Muscle of arm (tissue), 12 donors: Measurements from ENCODE around the gene MYG1. TPM values are rescaled to one million over a fixed set of nuclear protein-coding genes. Genes with fewer than 3 reads are reported as not detected.
"Not testable (repeated sequence)": the region's sequence is repeated elsewhere in the genome, so short reads cannot be mapped to it uniquely, and the experiment has no call there.

Experiments used
- DNase-seq: peaks from one replicate; pipeline ENCODE4 v3.0.0-alpha.2; 2013
- polyA plus RNA-seq, 12 donors: library from polyadenylated mRNA; unstranded; fragments of 120-200 nt; gene quantifications; one replicate each; pipeline ENCODE4 v1.2.1, GENCODE V29; 2013; ENCODE audit not compliant: insufficient read length in 12 of 12

Gene MYG1
- polyA plus RNA-seq, 12 donors = 14.9 to 36.4 (median 32.3) TPM; not detected in 1

DNA sequence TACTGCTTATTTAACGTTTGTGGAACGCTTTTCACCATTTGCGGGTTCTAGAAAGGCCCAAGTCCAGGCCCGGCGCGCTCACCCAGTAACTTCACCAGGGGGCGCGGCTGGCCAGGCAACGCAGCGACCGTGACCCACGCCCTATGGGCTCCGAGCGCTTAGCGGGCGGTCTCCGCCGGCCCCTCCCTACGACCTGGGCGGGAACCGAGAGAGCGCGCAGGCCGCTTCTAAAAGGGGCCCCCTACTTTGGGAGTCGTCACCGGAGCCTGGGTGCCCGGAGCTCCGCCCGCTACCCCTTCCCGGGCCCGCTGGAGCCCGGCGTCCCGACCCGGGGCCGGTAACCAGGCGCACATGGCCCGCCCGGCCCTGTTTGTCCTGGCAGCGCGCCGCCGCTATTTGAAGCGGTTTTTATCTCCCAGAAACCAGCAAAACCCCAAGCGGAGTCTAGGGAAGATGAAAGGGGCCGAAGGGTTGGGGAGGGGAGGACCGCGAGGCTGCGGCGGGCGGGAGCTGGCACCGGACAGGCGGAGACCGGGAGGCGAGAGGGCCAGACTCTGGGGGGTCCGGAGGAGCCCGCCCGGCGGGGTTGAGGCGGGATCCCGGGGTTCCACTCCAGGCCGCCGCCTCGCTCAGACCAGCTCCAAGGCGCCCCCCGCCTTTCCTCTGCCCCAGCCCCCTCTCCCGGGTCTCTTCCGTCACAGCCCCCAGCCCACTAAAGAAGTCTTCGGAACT lies 25.4 kb downstream of the MYG1 start:
- DNase-seq = peak; percentile 91

DNA sequence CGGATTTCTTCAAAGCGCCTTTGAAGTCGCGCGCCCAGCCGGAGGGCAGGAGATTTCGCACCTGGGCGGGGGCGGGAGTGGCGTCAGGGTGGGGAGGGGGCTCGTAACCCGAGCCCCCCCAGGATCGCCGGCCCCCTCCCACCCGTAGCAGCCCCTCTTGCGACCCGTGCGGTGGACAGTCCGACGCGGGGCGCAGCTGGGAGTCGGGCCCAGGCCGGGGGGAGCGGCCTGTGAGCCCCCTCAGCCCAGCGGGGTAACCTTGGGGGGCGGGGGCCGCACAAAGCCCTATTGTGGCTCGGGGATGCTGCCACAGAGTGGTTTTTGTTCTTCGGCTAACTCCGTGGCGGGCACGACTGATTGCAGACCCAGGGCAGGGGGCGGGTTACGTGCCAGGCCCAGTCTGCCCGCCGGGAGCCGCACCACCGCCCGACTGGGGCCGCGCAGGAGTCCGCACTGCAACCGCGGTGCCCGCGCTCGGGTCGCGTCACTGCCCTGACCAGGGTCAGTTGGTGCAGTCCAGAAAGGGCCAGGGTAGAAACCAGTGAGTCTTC lies 26.1 kb downstream of the MYG1 start:
- no peak for DNase-seq

GRCh38 chr12:53326460-53327185 lies 27.1 kb downstream of the MYG1 start:
- no peak for DNase-seq

GRCh38 chr12:53327435-53328042 lies 28.0 kb downstream of the MYG1 start:
- DNase-seq = no peak

- DNase-seq = no peak
Measured at GRCh38 chr12:53328043-53328435, 28.5 kb downstream of the MYG1 start.

DNA sequence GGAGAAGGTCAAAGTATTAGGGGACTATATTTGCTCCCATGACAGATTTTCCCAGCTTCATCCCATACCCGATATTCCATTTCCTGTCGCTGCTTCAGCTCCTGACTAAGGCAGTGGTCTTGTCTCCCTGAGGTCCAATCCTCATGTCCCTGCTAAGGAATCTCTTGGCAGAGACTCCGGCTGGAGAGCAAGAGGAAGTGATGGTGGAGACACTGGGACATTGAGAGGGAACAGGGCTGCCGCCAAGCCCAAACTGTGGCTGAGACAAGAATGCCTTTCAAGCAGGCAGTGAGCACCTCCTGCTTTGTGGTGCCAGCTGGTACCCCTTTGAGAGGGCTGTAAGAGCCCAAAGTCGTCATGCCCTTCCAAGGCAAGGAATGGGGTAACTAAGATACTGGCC lies 31.2 kb downstream of the MYG1 start:
- DNase-seq = no peak

- not testable (repeated sequence) for DNase-seq
Measured at GRCh38 chr12:53332339-53332738, 32.8 kb downstream of the MYG1 start.

DNA sequence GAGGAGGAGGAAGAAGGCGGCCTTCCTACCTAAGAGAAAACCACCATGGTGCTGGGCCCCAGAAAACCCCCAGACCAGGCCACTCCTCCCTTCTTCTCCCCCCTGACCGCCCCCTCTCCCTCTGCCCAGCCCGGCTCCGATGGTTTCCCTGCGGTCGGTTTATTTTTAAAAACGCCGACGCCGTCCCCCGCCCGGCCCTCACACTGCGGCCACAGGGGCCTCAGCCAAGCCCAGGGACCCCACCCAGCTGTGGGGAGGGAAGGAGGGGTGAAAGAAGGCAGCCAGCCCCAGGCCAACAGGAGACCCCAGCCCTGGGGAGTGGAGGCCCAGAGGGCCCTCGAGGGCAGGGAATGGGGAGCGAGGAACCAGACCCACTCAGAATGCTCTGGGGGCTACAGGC lies 33.2 kb downstream of the MYG1 start:
- no peak for DNase-seq

GRCh38 chr12:53333289-53333688 lies 33.8 kb downstream of the MYG1 start:
- no peak for DNase-seq

- DNase-seq = no peak
Measured at GRCh38 chr12:53333845-53334244, 34.4 kb downstream of the MYG1 start.

- DNase-seq = no peak
Measured at GRCh38 chr12:53334822-53335221, 35.3 kb downstream of the MYG1 start.

GRCh38 chr12:53336181-53336681 lies 36.7 kb downstream of the MYG1 start, which contains the start of gene SP7:
Gene SP7 (minus strand): TSS chr12:53336354. CDS start chr12:53335646, 708 bp downstream.
- no peak for DNase-seq

- DNase-seq = no peak
Measured at GRCh38 chr12:53338017-53338416, 38.5 kb downstream of the MYG1 start.

GRCh38 chr12:53338916-53339315 lies 39.4 kb downstream of the MYG1 start:
- DNase-seq = no peak

DNA sequence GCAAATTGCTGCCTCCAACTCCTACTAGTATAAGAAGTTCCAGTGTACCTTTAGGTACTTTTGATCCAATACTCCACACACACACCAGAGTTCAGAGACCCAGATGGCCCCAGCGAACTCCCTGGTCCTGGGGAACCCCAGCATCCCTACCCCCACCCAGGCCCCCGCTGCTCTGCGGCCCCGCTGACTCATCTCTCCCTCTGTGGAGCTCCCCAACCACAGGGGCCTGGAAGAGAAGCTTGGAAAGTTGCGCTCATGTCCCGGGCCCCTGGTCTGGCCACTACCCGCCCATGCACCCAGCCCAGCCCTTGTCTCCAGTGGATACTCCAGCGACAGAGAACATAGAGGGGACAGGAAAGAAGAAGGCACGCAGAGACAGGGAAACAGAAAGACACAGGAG lies 40.9 kb downstream of the MYG1 start:
- DNase-seq = no peak

GRCh38 chr12:53343449-53343848 lies 44.0 kb downstream of the MYG1 start:
- DNase-seq = no peak

DNA sequence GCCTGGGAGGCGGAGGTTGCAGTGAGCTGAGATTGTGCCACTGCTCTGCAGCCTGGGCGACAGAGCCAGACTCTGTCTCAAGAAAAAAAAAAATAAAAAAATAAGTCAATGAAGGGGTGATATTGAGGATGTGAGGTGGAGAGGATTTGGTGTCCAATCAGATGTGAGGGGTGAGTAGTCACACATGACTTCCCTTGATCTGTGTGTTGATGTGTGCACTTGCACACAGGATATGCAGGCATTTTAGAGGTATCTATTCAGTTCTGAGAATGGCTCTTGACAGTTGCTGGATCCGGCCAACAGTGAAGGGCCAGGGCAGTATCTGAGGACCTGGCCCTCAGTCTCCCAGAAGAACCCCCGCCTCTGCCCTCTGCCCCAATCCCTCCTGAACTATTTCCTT lies 44.5 kb downstream of the MYG1 start:
- DNase-seq = no peak

GRCh38 chr12:53344487-53344823 lies 45.0 kb downstream of the MYG1 start:
- no peak for DNase-seq

DNA sequence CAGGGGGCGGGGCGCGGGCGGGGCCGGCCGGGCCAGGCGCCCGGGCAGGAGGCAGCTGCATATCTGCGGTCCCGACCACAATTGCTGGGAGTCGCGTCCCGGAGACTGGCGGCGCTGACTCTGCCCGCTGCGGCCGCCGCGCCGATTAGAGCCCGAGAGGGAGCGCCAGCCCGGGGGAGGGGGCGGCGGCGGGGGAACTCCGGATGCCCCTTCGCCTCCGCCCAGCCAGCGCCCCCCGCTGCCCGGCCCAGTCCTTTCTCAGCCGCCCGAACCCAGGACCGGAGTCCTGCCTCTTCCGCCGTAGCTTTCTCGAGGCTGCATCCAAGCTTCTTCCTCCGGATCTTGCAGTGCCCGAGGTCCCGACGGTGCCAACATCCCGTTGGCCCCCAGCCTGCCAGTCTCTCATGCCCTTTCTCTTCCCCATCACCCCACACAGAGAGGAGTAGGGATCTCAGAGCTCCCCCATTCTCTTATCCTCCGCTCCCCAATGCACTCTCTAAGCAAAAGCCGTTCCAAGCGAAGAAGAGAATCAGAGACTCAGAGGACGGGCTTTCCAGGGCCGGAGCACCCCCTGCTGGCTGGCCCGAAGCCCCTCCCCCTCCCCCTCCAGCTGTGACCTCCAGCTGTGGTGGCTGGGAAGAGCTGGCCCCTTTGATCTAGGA lies 45.5 kb downstream of the MYG1 start:
- DNase-seq = peak; percentile 86

DNA sequence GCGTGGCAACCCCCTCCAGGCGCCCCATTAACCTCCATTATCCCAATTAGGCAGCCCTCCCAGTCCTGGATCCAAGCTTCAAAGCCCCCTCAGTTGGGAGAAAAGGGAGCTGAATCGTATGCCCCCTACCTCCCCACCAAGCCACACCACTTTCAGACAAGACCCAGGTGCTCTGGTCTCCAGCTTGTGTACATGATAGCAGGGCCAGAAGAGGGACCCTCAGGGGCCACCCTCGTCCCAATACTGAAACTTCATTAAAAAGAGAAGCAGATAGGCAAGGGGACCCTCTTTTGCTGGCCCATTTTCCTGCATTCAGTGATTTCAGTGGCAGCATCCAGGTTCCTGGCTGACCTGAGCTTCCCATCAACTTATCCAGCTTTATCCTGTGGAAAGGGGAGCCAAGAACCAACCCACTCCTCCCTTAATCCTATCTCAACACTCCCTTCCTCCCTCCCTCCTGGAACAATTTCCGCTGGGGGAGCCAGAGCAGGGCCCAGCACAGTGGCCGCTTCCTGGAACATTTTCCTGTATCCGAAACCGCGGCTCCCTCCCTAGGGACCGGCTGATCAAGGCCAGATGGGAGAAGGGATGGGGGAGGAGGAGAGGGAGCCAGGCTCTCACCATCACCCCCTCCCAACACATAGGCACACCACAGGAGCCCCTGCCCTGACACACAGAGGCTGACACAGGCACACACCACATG lies 46.1 kb downstream of the MYG1 start:
- DNase-seq = peak; percentile 51

GRCh38 chr12:53346491-53346890 lies 47.0 kb downstream of the MYG1 start:
- DNase-seq = no peak
